Vagina (tissue), 2 donors: ENCODE measurements around the gene TMEM214.

Source experiments
- POLR2A ChIP-seq, 2 donors: fragments of 450-650 bp; IDR thresholded peaks; one replicate each; pipeline ENCODE4 v1.6.1; 2017; ENCODE audit warnings: antibody characterized with exemption in 2 of 2, mild to moderate bottlenecking in 2 of 2, moderate library complexity in 2 of 2
- TF ChIP-seq, protein P1 (sequence below), 3 experiments: fragments of 450-650 bp in 2 of 3; fragments of 200-600 bp in 1 of 3; sonication (generic) in 1 of 3; IDR thresholded peaks; one replicate each; pipeline ENCODE4 v1.5.1; 2017 to 2019; ENCODE audit warnings: antibody characterized with exemption in 3 of 3, mild to moderate bottlenecking in 2 of 3, moderate library complexity in 2 of 3

DNA sequence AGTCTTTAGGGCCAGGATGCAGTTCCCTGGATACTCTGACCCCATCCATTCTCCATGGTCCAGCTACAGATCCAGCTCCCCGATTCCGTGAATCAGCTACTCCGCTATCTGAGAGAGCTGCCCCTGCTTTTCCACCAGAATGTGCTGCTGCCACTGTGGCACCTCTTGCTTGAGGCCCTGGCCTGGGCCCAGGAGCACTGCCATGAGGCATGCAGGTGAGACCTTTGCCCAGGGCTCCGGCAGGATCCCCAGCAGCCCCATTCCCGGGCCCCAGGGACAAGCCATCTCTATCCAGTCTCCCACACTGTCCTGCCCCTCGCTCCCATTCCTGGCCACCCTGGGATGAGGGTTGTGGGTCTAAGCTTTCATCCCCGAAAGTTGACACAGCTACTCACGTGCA is 7.5 kb downstream of the TMEM214 start:
- TF ChIP-seq, protein P1, sequence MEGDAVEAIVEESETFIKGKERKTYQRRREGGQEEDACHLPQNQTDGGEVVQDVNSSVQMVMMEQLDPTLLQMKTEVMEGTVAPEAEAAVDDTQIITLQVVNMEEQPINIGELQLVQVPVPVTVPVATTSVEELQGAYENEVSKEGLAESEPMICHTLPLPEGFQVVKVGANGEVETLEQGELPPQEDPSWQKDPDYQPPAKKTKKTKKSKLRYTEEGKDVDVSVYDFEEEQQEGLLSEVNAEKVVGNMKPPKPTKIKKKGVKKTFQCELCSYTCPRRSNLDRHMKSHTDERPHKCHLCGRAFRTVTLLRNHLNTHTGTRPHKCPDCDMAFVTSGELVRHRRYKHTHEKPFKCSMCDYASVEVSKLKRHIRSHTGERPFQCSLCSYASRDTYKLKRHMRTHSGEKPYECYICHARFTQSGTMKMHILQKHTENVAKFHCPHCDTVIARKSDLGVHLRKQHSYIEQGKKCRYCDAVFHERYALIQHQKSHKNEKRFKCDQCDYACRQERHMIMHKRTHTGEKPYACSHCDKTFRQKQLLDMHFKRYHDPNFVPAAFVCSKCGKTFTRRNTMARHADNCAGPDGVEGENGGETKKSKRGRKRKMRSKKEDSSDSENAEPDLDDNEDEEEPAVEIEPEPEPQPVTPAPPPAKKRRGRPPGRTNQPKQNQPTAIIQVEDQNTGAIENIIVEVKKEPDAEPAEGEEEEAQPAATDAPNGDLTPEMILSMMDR (IDR thresholded peaks at IDR 0.05) = no peak
- no peak for TF ChIP-seq POLR2A (IDR thresholded peaks at IDR 0.05)
